Measurements from ENCODE around the gene NKAIN1. TPM values are rescaled to one million over a fixed set of nuclear protein-coding genes. Genes with fewer than 3 reads are reported as not detected.

NKAIN1 gene
- total RNA-seq, 1 experiment from 2014 or later, result 1.7 TPM

Other genes with a start within 250 kb of the NKAIN1 start
- gene PUM1, start 174.2 kb downstream of the NKAIN1 start, total RNA-seq (2021; ENCODE audit: unreplicated experiment), result 109 TPM
- 99.3 TPM for gene SNRNP40, start 56.9 kb upstream of the NKAIN1 start, total RNA-seq (2021; ENCODE audit: unreplicated experiment)
- 30.6 TPM for gene ZCCHC17, start 57.1 kb upstream of the NKAIN1 start, total RNA-seq (2021; ENCODE audit: unreplicated experiment)
- 0.49 TPM for gene FABP3, start 133.2 kb upstream of the NKAIN1 start, total RNA-seq (2021; ENCODE audit: unreplicated experiment)
- 14.0 TPM for gene SERINC2, start 173.3 kb upstream of the NKAIN1 start, total RNA-seq (2021; ENCODE audit: unreplicated experiment)